Measurements from ENCODE around the gene DTNB. TPM values are rescaled to one million over a fixed set of nuclear protein-coding genes. Genes with fewer than 3 reads are reported as not detected.

Gene DTNB
- total and polyA plus RNA-seq, 2 of the 4 experiments (the other 2 are of a cell fraction), result 3.8 to 5.3 TPM

GRCh38 chr2:25494616-25495015 lies 178.8 kb downstream of the DTNB start:
- ChIA-PET CTCF (no interaction called here), POLR2A (ENCODE audit: unreplicated experiment) (no interaction called here)
- no peak overlapping the region for H2BK20ac ChIP-seq (ENCODE audit: low read depth, low read length)
- no peak overlapping the region for H2BK15ac ChIP-seq (ENCODE audit: low read depth, low read length)
- no peak overlapping the region for H2BK120ac ChIP-seq (ENCODE audit: low read depth, low read length)
- H3K56ac ChIP-seq (ENCODE audit: extremely low read depth, insufficient read depth, low read length), result no peak overlapping the region; the same call in 1 of the 2 replicates
- no peak overlapping the region for H3K9ac ChIP-seq (ENCODE audit: low read depth, low read length)
- ATAC-seq (ENCODE audit: low read depth), result peak; percentile 81
- intact Hi-C loops (cut with micrococcal nuclease) (no loop called here), in situ Hi-C loops (cut with MboI; ENCODE audit: low sequenced_read_pairs) (no loop called here), dilution Hi-C loops (cut with HindIII; ENCODE audit: low sequenced_read_pairs, unreplicated experiment) (no loop called here)
- no CpG with 5 or more reads among the region's 2 CpGs for whole genome bisulfite sequencing, 2 experiments (ENCODE audit: extremely low coverage in 2 of 2, insufficient read length in 1 of 2)
- no peaks in the 10 kb centered on the region for H3K9me3 ChIP-seq (ENCODE audit: control insufficient read depth, insufficient read depth, low read length)
- H3K4me2 ChIP-seq (ENCODE audit: low read depth, low read length), result no peak overlapping the region
- H4K91ac ChIP-seq (ENCODE audit: insufficient read depth, low read depth, low read length), result no peak overlapping the region
- no peak overlapping the region for H3K4ac ChIP-seq (ENCODE audit: low read depth, low read length)
- no peaks in the 10 kb centered on the region for H3K36me3 ChIP-seq (ENCODE audit: control insufficient read depth, insufficient read depth, low read length)
- no peak overlapping the region for H3K27ac ChIP-seq (ENCODE audit: insufficient read depth, low read length)
- H3K4me1 ChIP-seq (ENCODE audit: control insufficient read depth, insufficient read depth, low read length), result peaks cover 4% of the 10 kb centered on the region; the same call in 1 of the 2 replicates
- peaks cover 3% of the 10 kb centered on the region; the same call in 1 of the 2 replicates for H3K9me1 ChIP-seq (ENCODE audit: insufficient read depth, low read length)
- no peak overlapping the region for H2AFZ ChIP-seq (replicated peaks; ENCODE audit: low read length, poor library complexity)
- no peaks in the 10 kb centered on the region for H3K27me3 ChIP-seq (ENCODE audit: control insufficient read depth, insufficient read depth, low read length)
- H3K14ac ChIP-seq (replicated peaks; ENCODE audit: low read depth, low read length), result no peak overlapping the region
- H3K18ac ChIP-seq (ENCODE audit: low read depth, low read length), result no peak overlapping the region
- no peak overlapping the region for H2BK5ac ChIP-seq (ENCODE audit: low read depth, low read length, poor library complexity, severe bottlenecking)
- H4K5ac ChIP-seq (ENCODE audit: low read depth, low read length), result no peak overlapping the region
- no peak overlapping the region for H2AK9ac ChIP-seq (replicated peaks; ENCODE audit: low read depth, low read length, poor library complexity)
- DNase-seq, result peak; percentile 66
- H3K4me3 ChIP-seq (ENCODE audit: insufficient read depth, low read depth, low read length), result no peak overlapping the region
- no peak overlapping the region for H2AK5ac ChIP-seq (ENCODE audit: low read depth, low read length)
- H4K8ac ChIP-seq (ENCODE audit: low read depth in 2 of 2, low read length in 2 of 2), result no peak overlapping the region
- H4K20me1 ChIP-seq (ENCODE audit: insufficient read depth, low read length), result no peaks in the 10 kb centered on the region
- TF ChIP-seq RCOR1 (IDR thresholded peaks at IDR 0.05; ENCODE audit: insufficient replicate concordance, low read length) (no peak), RAD21 (IDR thresholded peaks at IDR 0.05; ENCODE audit: low read length) (no peak), BHLHE40 (IDR thresholded peaks at IDR 0.05; ENCODE audit: low read depth, low read length) (no peak), MXI1 (IDR thresholded peaks at IDR 0.05; ENCODE audit: borderline replicate concordance, low read depth, low read length) (no peak), RFX5 (IDR thresholded peaks at IDR 0.05; ENCODE audit: low read depth, low read length) (no peak), CTCF (conservative IDR thresholded peaks at IDR 0.05; ENCODE audit: low read depth, low read length) (no peak), MAZ (IDR thresholded peaks at IDR 0.05; ENCODE audit: borderline replicate concordance, low read depth, low read length) (no peak), CHD1 (IDR thresholded peaks at IDR 0.05; ENCODE audit: low read depth, low read length) (no peak), MAFK (IDR thresholded peaks at IDR 0.05; ENCODE audit: low read depth, low read length) (no peak), USF2 (IDR thresholded peaks at IDR 0.05; ENCODE audit: low read depth, low read length) (no peak), CEBPB (IDR thresholded peaks at IDR 0.05; ENCODE audit: low read depth, low read length) (no peak), SMC3 (IDR thresholded peaks at IDR 0.05; ENCODE audit: low read depth, low read length) (no peak), NFE2L2 (IDR thresholded peaks at IDR 0.05; ENCODE audit: low read depth, low read length) (no peak), FOS (IDR thresholded peaks at IDR 0.05; ENCODE audit: low read depth, low read length) (no peak), POLR2A (IDR thresholded peaks at IDR 0.05; ENCODE audit: low read depth, low read length) (no peak), ELK1 (IDR thresholded peaks at IDR 0.05; ENCODE audit: borderline replicate concordance, low read depth, low read length) (no peak)
- no peaks in the 10 kb centered on the region for H3K79me1 ChIP-seq (ENCODE audit: low read depth in 1 of 2, low read length in 2 of 2)
- no TSS peak for BruUV-seq (replicated peaks)
- no peak overlapping the region for H3K23ac ChIP-seq (ENCODE audit: low read depth, low read length)
